GM12872 (cell line): ENCODE measurements around the gene FTO.

Experiments used
- CTCF ChIP-seq: IDR thresholded peaks from 3 replicates; pipeline ENCODE4 v1.5.1; 2011; ENCODE audit warnings: low read depth, mild to moderate bottlenecking, low read length, moderate library complexity; ENCODE audit not compliant: insufficient read depth

The FTO gene

GRCh38 chr16:53730693-53731092, 26.7 kb downstream of the FTO start:
- TF ChIP-seq CTCF: no peak

GRCh38 chr16:53732296-53732929, 28.5 kb downstream of the FTO start:
- no peak for TF ChIP-seq CTCF

GRCh38 chr16:53734908-53735307, 31.0 kb downstream of the FTO start:
- TF ChIP-seq CTCF: no peak

GRCh38 chr16:53736297-53736696, 32.3 kb downstream of the FTO start:
- no peak for TF ChIP-seq CTCF

- no peak for TF ChIP-seq CTCF
Observed at GRCh38 chr16:53737552-53737951, 33.6 kb downstream of the FTO start.

GRCh38 chr16:53740476-53740875, 36.5 kb downstream of the FTO start:
- TF ChIP-seq CTCF: no peak

GRCh38 chr16:53740933-53741531, 37.1 kb downstream of the FTO start:
- TF ChIP-seq CTCF: no peak

- no peak for TF ChIP-seq CTCF
Observed at GRCh38 chr16:53741546-53741945, 37.6 kb downstream of the FTO start.
